Calu3 (cell line): ENCODE data around the gene SLC36A4. TPM values are rescaled to one million over a fixed set of nuclear protein-coding genes. Genes with fewer than 3 reads are reported as not detected.

Experiments
- BruUV-seq: library from RNA; stranded (reverse); fragments of 400-500 nt; replicated peaks from 2 replicates; lab custom pipeline; 2021; lab: Mats Ljungman, UMichigan
- CTCF ChIA-PET: fragments of 300-600 bp; sonication (Branson Sonifier 250); formaldehyde crosslinking; loops from one replicate; lab custom pipeline; 2022; ENCODE audit warnings: antibody characterized with exemption; lab: Charles Lee
- DNase-seq: peaks from one replicate; pipeline ENCODE4 v3.0.0; 2022
- H3K27ac Mint-ChIP-seq: one replicate; pipeline ENCODE4 v1.8.0; 2022; ENCODE audit warnings: mixed read lengths; ENCODE audit not compliant: unreplicated experiment
- H3K27me3 Mint-ChIP-seq: one replicate; pipeline ENCODE4 v1.8.0; 2022; ENCODE audit warnings: mixed read lengths; ENCODE audit not compliant: unreplicated experiment
- H3K36me3 Mint-ChIP-seq: one replicate; pipeline ENCODE4 v1.8.0; 2022; ENCODE audit warnings: mild to moderate bottlenecking, moderate library complexity, mixed read lengths; ENCODE audit not compliant: insufficient read depth, unreplicated experiment
- H3K4me1 Mint-ChIP-seq: one replicate; pipeline ENCODE4 v1.8.0; 2022; ENCODE audit warnings: mild to moderate bottlenecking, low read depth, mixed read lengths; ENCODE audit not compliant: unreplicated experiment
- H3K4me3 Mint-ChIP-seq: one replicate; pipeline ENCODE4 v1.8.0; 2022; ENCODE audit warnings: mild to moderate bottlenecking, low read depth, moderate library complexity, mixed read lengths; ENCODE audit not compliant: unreplicated experiment
- H3K9me3 Mint-ChIP-seq: one replicate; pipeline ENCODE4 v1.8.0; 2022; ENCODE audit warnings: low read depth, mixed read lengths; ENCODE audit not compliant: unreplicated experiment
- CTCF ChIP-seq: fragments of 200-600 bp; IDR thresholded peaks from one replicate; pipeline ENCODE4 v1.8.0; 2022; ENCODE audit warnings: antibody characterized with exemption; ENCODE audit not compliant: unreplicated experiment
- intact Hi-C: fragments of 100-400 bp; cut with micrococcal nuclease; formaldehyde crosslinking; loops from one replicate; pipeline ENCODE4 v1.10.0; 2022; ENCODE audit not compliant: unreplicated experiment
- total RNA-seq: library from RNA; stranded (reverse); gene quantifications from 2 replicates; pipeline ENCODE4 v1.2.3, GENCODE V29; 2022

SLC36A4 gene
- total RNA-seq, 1 experiment from 2014 or later: 12.4 TPM

- CTCF ChIA-PET: no interaction called here
- no peak for TF ChIP-seq CTCF
- Mint-ChIP-seq H3K4me1 (no peaks in the 10 kb centered on the region), H3K36me3 (no peaks in the 10 kb centered on the region), H3K4me3 (no peak overlapping the region), H3K9me3 (no peaks in the 10 kb centered on the region), H3K27me3 (no peaks in the 10 kb centered on the region), H3K27ac (no peak overlapping the region)
- no peak for DNase-seq
- intact Hi-C loops: no loop called here
- no TSS peak for BruUV-seq
Observed at GRCh38 chr11:93128574-93128973, 69.2 kb downstream of the SLC36A4 start.

GRCh38 chr11:93123351-93123898 is 74.4 kb downstream of the SLC36A4 start:
- peaks cover 11% of the 10 kb centered on the region for H3K27me3 Mint-ChIP-seq
- DNase-seq: no peak
- CTCF ChIA-PET: no interaction called here
- BruUV-seq: no TSS peak
- H3K4me1 Mint-ChIP-seq: no peaks in the 10 kb centered on the region
- intact Hi-C loops: no loop called here
- no peak overlapping the region for H3K27ac Mint-ChIP-seq
- no peak overlapping the region for H3K4me3 Mint-ChIP-seq
- peaks cover 3% of the 10 kb centered on the region for H3K9me3 Mint-ChIP-seq
- TF ChIP-seq CTCF: no peak
- no peaks in the 10 kb centered on the region for H3K36me3 Mint-ChIP-seq

GRCh38 chr11:93122535-93123235 is 75.1 kb downstream of the SLC36A4 start:
- CTCF ChIA-PET: no interaction called here
- Mint-ChIP-seq H3K36me3 (no peaks in the 10 kb centered on the region), H3K27ac (no peak overlapping the region), H3K9me3 (peaks cover 3% of the 10 kb centered on the region), H3K27me3 (peaks cover 11% of the 10 kb centered on the region), H3K4me3 (no peak overlapping the region), H3K4me1 (no peaks in the 10 kb centered on the region)
- BruUV-seq: no TSS peak
- no peak for TF ChIP-seq CTCF
- intact Hi-C loops: no loop called here
- DNase-seq: no peak

GRCh38 chr11:93118276-93118675 is 79.5 kb downstream of the SLC36A4 start:
- H3K4me3 Mint-ChIP-seq: no peak overlapping the region

More at GRCh38 chr11:93118276-93118675, 79.5 kb downstream of the SLC36A4 start:
- no peak for DNase-seq
- peaks cover 11% of the 10 kb centered on the region for H3K27me3 Mint-ChIP-seq
- no peak overlapping the region for H3K27ac Mint-ChIP-seq
- CTCF ChIA-PET: no interaction called here
- BruUV-seq: no TSS peak
- peaks cover 3% of the 10 kb centered on the region for H3K9me3 Mint-ChIP-seq
- no peak for TF ChIP-seq CTCF
- intact Hi-C loops: no loop called here
- no peaks in the 10 kb centered on the region for H3K36me3 Mint-ChIP-seq
- H3K4me1 Mint-ChIP-seq: no peaks in the 10 kb centered on the region
